IMR-90 (cell line): ENCODE data around the gene POLR2I. TPM values are rescaled to one million over a fixed set of nuclear protein-coding genes. Genes with fewer than 3 reads are reported as not detected.

Source experiments
- ATAC-seq: fragments of 200-7000 bp; cut with Tn5 transposase; 2 replicates; pipeline ENCODE4 v1.9.1; 2020; ENCODE audit warnings: low read depth, mild to moderate bottlenecking, moderate library complexity
- BruUV-seq: library from RNA; stranded (reverse); fragments of 400-500 nt; replicated peaks from 2 replicates; lab custom pipeline; 2021; lab: Mats Ljungman, UMichigan
- CTCF ChIA-PET: fragments of 300-600 bp; formaldehyde crosslinking; extraction: SDS; loops from one replicate; lab custom pipeline; 2021; ENCODE audit warnings: antibody characterized with exemption; lab: Yijun Ruan, JAX
- POLR2A ChIA-PET: fragments of 300-600 bp; sonication (Branson Sonifier 250); formaldehyde crosslinking; loops from one replicate; lab custom pipeline; 2022; ENCODE audit warnings: antibody characterized with exemption; ENCODE audit not compliant: unreplicated experiment; lab: Charles Lee
- DNase-seq: peaks from one replicate; pipeline ENCODE4 v3.0.0; 2013
- H2AFZ ChIP-seq: replicated peaks from 2 replicates; pipeline ENCODE3; 2013; ENCODE audit warnings: low read length, mild to moderate bottlenecking; ENCODE audit not compliant: poor library complexity
- H2AK5ac ChIP-seq: 2 replicates; pipeline ENCODE4 v1.6.1; 2013; ENCODE audit warnings: low read depth, low read length, inconsistent platforms
- H2AK9ac ChIP-seq: replicated peaks from 2 replicates; pipeline ENCODE3; 2013; ENCODE audit warnings: mild to moderate bottlenecking, low read depth, low read length, moderate library complexity; ENCODE audit not compliant: poor library complexity
- H2BK120ac ChIP-seq: 2 replicates; pipeline ENCODE4 v1.6.1; 2013; ENCODE audit warnings: low read depth, low read length, inconsistent platforms
- H2BK15ac ChIP-seq: 3 replicates; pipeline ENCODE4 v1.6.1; 2013; ENCODE audit warnings: low read depth, low read length, inconsistent platforms
- H2BK20ac ChIP-seq: 2 replicates; pipeline ENCODE4 v1.6.1; 2013; ENCODE audit warnings: low read depth, mild to moderate bottlenecking, inconsistent platforms, low read length, moderate library complexity
- H2BK5ac ChIP-seq: 2 replicates; pipeline ENCODE4 v1.6.1; 2013; ENCODE audit warnings: mild to moderate bottlenecking, low read depth, low read length, inconsistent platforms; ENCODE audit not compliant: poor library complexity, severe bottlenecking
- H3K14ac ChIP-seq: replicated peaks from 2 replicates; pipeline ENCODE4 v1.6.1; 2013; ENCODE audit warnings: low read depth, low read length, inconsistent platforms
- H3K18ac ChIP-seq: 2 replicates; pipeline ENCODE4 v1.6.1; 2013; ENCODE audit warnings: low read depth, low read length, control low read depth
- H3K23ac ChIP-seq: 2 replicates; pipeline ENCODE4 v1.6.1; 2013; ENCODE audit warnings: low read depth, low read length, inconsistent platforms
- H3K27ac ChIP-seq: 2 replicates; pipeline ENCODE4 v1.5.1; 2013; ENCODE audit warnings: mild to moderate bottlenecking, control low read depth, low read length; ENCODE audit not compliant: insufficient read depth
- H3K27me3 ChIP-seq: 2 replicates; pipeline ENCODE4 v1.6.1; 2013; ENCODE audit warnings: low read length; ENCODE audit not compliant: control insufficient read depth, insufficient read depth
- H3K36me3 ChIP-seq: 2 replicates; pipeline ENCODE4 v1.6.1; 2013; ENCODE audit warnings: low read length, mixed read lengths; ENCODE audit not compliant: control insufficient read depth, insufficient read depth
- H3K4ac ChIP-seq: 2 replicates; pipeline ENCODE4 v1.6.1; 2013; ENCODE audit warnings: low read depth, low read length, inconsistent platforms
- H3K4me1 ChIP-seq: 2 replicates; pipeline ENCODE4 v1.6.1; 2013; ENCODE audit warnings: low read length, mixed read lengths; ENCODE audit not compliant: control insufficient read depth, insufficient read depth
- H3K4me2 ChIP-seq: 2 replicates; pipeline ENCODE4 v1.6.1; 2013; ENCODE audit warnings: low read depth, mild to moderate bottlenecking, control low read depth, low read length, moderate library complexity
- H3K4me3 ChIP-seq: 2 replicates; pipeline ENCODE4 v1.5.1; 2013; ENCODE audit warnings: low read depth, mild to moderate bottlenecking, control low read depth, low read length, moderate library complexity; ENCODE audit not compliant: insufficient read depth
- H3K56ac ChIP-seq: 2 replicates; pipeline ENCODE4 v1.6.1; 2013; ENCODE audit warnings: low read length, inconsistent platforms; ENCODE audit not compliant: insufficient read depth; ENCODE audit errors: extremely low read depth
- H3K79me1 ChIP-seq, 2 experiments: 2 replicates each; pipeline ENCODE4 v1.6.1; 2013; ENCODE audit warnings: low read length in 2 of 2, inconsistent platforms in 1 of 2, low read depth in 1 of 2
- H3K9ac ChIP-seq: 2 replicates; pipeline ENCODE4 v1.6.1; 2013; ENCODE audit warnings: low read depth, low read length, control low read depth
- H3K9me1 ChIP-seq: 2 replicates; pipeline ENCODE4 v1.6.1; 2013; ENCODE audit warnings: low read length, inconsistent platforms; ENCODE audit not compliant: insufficient read depth
- H3K9me3 ChIP-seq: 2 replicates; pipeline ENCODE4 v1.6.1; 2013; ENCODE audit warnings: low read length; ENCODE audit not compliant: control insufficient read depth, insufficient read depth
- H4K20me1 ChIP-seq: 2 replicates; pipeline ENCODE4 v1.6.1; 2013; ENCODE audit warnings: low read length, inconsistent platforms; ENCODE audit not compliant: insufficient read depth
- H4K5ac ChIP-seq: 2 replicates; pipeline ENCODE4 v1.6.1; 2013; ENCODE audit warnings: mild to moderate bottlenecking, low read depth, low read length, control low read depth
- H4K8ac ChIP-seq, 2 experiments: 2 replicates each; pipeline ENCODE4 v1.6.1; 2013; ENCODE audit warnings: low read depth in 2 of 2, low read length in 2 of 2, control low read depth in 1 of 2, inconsistent platforms in 1 of 2
- H4K91ac ChIP-seq: 2 replicates; pipeline ENCODE4 v1.6.1; 2013; ENCODE audit warnings: low read depth, low read length, inconsistent platforms; ENCODE audit not compliant: insufficient read depth
- BHLHE40 ChIP-seq: fragments of 150-350 bp; IDR thresholded peaks from 2 replicates; pipeline ENCODE4 v1.6.1; 2016; ENCODE audit warnings: mild to moderate bottlenecking, low read depth, low read length
- CTCF ChIP-seq: conservative IDR thresholded peaks from 2 replicates; pipeline ENCODE4 v1.5.1; 2012; ENCODE audit warnings: mild to moderate bottlenecking, low read depth, low read length, improper control_type of control experiment
- FOS ChIP-seq: fragments of 150-350 bp; IDR thresholded peaks from 2 replicates; pipeline ENCODE4 v1.6.1; 2016; ENCODE audit warnings: low read depth, low read length
- MAFK ChIP-seq: IDR thresholded peaks from 2 replicates; pipeline ENCODE4 v1.6.1; 2012; ENCODE audit warnings: low read depth, low read length, improper control_type of control experiment
- MAZ ChIP-seq: IDR thresholded peaks from 2 replicates; pipeline ENCODE4 v1.6.1; 2012; ENCODE audit warnings: low read depth, mild to moderate bottlenecking, low read length, improper control_type of control experiment, moderate library complexity, borderline replicate concordance
- MXI1 ChIP-seq: IDR thresholded peaks from 2 replicates; pipeline ENCODE4 v1.6.1; 2012; ENCODE audit warnings: low read depth, mild to moderate bottlenecking, low read length, moderate library complexity, borderline replicate concordance
- NFE2L2 ChIP-seq: fragments of 150-350 bp; IDR thresholded peaks from 2 replicates; pipeline ENCODE4 v1.6.1; 2016; ENCODE audit warnings: low read depth, mild to moderate bottlenecking, low read length
- POLR2A ChIP-seq: IDR thresholded peaks from 2 replicates; pipeline ENCODE4 v1.6.1; 2012; ENCODE audit warnings: mild to moderate bottlenecking, low read depth, low read length
- RAD21 ChIP-seq: IDR thresholded peaks from 2 replicates; pipeline ENCODE4 v1.6.1; 2012; ENCODE audit warnings: low read length, improper control_type of control experiment
- RCOR1 ChIP-seq: IDR thresholded peaks from 2 replicates; pipeline ENCODE4 v1.6.1; 2012; ENCODE audit warnings: mild to moderate bottlenecking, low read length, improper control_type of control experiment; ENCODE audit not compliant: insufficient replicate concordance
- RFX5 ChIP-seq: IDR thresholded peaks from 2 replicates; pipeline ENCODE4 v1.8.0; 2012; ENCODE audit warnings: low read depth, mild to moderate bottlenecking, low read length, moderate library complexity
- SMC3 ChIP-seq: fragments of 150-350 bp; IDR thresholded peaks from 2 replicates; pipeline ENCODE4 v1.6.1; 2016; ENCODE audit warnings: low read depth, mild to moderate bottlenecking, antibody characterized with exemption, low read length, moderate library complexity
- USF2 ChIP-seq: fragments of 150-350 bp; IDR thresholded peaks from 2 replicates; pipeline ENCODE4 v1.6.1; 2017; ENCODE audit warnings: mild to moderate bottlenecking, antibody characterized with exemption, low read length, low read depth
- WGBS, 2 experiments: methylation state at CpG; one replicate each; pipeline versions ENCODE4 v1.1.5 to v1.1.7; 2013; ENCODE audit warnings: missing lambda C conversion rate in 2 of 2; ENCODE audit not compliant: insufficient read length in 1 of 2; ENCODE audit errors: extremely low coverage in 2 of 2; 5-methylcytosine and 5-hydroxymethylcytosine counted together
- dilution Hi-C: fragments of 300-500 bp; cut with HindIII; formaldehyde crosslinking; loops from one replicate; pipeline ENCODE4 v1.14.3; 2018; ENCODE audit warnings: low sequenced_read_pairs; ENCODE audit not compliant: unreplicated experiment
- in situ Hi-C: fragments of 300-500 bp; cut with MboI; formaldehyde crosslinking; loops from 3 replicates; pipeline ENCODE4 v1.14.3; 2019; ENCODE audit warnings: low sequenced_read_pairs, inconsistent platforms, mixed read lengths
- intact Hi-C: fragments of 100-400 bp; cut with micrococcal nuclease; formaldehyde crosslinking; loops from 2 replicates; pipeline ENCODE4 v1.10.0; 2022
- polyA plus RNA-seq, 3 experiments: library from polyadenylated mRNA; depleted of rRNA; stranded (reverse); fragments of >200 nt; gene quantifications; 2 replicates each; pipeline ENCODE4 v1.2.3, GENCODE V29; 2012; ENCODE audit warnings: low replicate concordance in 1 of 3
- total RNA-seq: library from RNA; depleted of rRNA; stranded (reverse); fragments of >200 nt; gene quantifications from 2 replicates; pipeline ENCODE4 v1.2.3, GENCODE V29; 2012
- TF ChIP-seq, protein P1 (sequence below): fragments of 150-350 bp; IDR thresholded peaks from 2 replicates; pipeline ENCODE4 v1.6.1; 2016; ENCODE audit warnings: low read depth, mild to moderate bottlenecking, low read length, moderate library complexity, borderline replicate concordance

POLR2I gene
- total and polyA plus RNA-seq, 2 of the 4 experiments (the other 2 are of a cell fraction) = 35.8 to 59.7 TPM

DNA sequence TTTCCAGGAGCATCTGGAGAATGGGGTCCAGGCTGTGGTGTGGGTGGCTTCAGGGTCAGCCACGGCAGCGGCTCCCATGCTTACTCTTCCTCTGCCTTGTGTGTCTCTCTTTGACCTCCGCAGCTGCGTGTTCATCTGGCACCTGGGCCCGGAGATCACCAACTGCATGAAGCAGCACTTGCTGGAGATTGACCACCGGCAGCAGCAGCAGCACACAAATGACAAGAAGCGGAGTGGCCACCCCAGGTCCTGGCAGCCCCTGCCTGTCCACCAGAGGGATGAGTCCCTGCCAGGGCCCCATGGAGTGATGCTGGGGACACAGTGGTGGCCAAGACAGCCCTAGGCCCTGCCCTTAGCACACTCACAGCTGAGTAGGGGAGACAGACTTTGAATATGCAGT is 22.1 kb downstream of the POLR2I start:
- Histone ChIP-seq H4K5ac (no peak overlapping the region), H4K8ac (no peak overlapping the region), H2AK5ac (no peak overlapping the region), H3K27me3 (no peaks in the 10 kb centered on the region), H3K18ac (no peak overlapping the region), H3K27ac (no peak overlapping the region), H3K9ac (no peak overlapping the region), H2AK9ac (no peak overlapping the region), H3K23ac (no peak overlapping the region), H3K14ac (no peak overlapping the region), H2BK15ac (no peak overlapping the region), H3K56ac (no peak overlapping the region), H4K91ac (no peak overlapping the region), H3K36me3 (peaks cover 18% of the 10 kb centered on the region), H3K4me3 (no peak overlapping the region), H3K9me3 (no peaks in the 10 kb centered on the region), H3K4ac (no peak overlapping the region), H2BK120ac (no peak overlapping the region), H3K9me1 (0 out of 2 replicates have a peak, but pooled peaks cover 6% of the 10 kb centered on the region), H3K4me1 (no peaks in the 10 kb centered on the region), H2BK20ac (no peak overlapping the region), H4K20me1 (no peaks in the 10 kb centered on the region), H2AFZ (no peak overlapping the region), H2BK5ac (no peak overlapping the region), H3K79me1 (no peaks in the 10 kb centered on the region), H3K4me2 (no peak overlapping the region)
- TF ChIP-seq POLR2A (no peak), USF2 (no peak), MAFK (no peak), FOS (no peak), CTCF (no peak), SMC3 (no peak), RAD21 (no peak), NFE2L2 (no peak), RFX5 (no peak), BHLHE40 (no peak), MXI1 (no peak), MAZ (no peak), RCOR1 (no peak)
- TF ChIP-seq, protein P1, sequence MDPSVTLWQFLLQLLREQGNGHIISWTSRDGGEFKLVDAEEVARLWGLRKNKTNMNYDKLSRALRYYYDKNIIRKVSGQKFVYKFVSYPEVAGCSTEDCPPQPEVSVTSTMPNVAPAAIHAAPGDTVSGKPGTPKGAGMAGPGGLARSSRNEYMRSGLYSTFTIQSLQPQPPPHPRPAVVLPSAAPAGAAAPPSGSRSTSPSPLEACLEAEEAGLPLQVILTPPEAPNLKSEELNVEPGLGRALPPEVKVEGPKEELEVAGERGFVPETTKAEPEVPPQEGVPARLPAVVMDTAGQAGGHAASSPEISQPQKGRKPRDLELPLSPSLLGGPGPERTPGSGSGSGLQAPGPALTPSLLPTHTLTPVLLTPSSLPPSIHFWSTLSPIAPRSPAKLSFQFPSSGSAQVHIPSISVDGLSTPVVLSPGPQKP = no peak
- intact Hi-C loops = no loop called here
- POLR2A ChIA-PET = no interaction called here
- WGBS, 2 experiments = 97% methylated on average over 4 of the region's 7 CpGs; no CpG with 5 or more reads in 1 of the 2 experiments
- dilution Hi-C loops = no loop called here
- in situ Hi-C loops = no loop called here
- CTCF ChIA-PET = no interaction called here
- no TSS peak for BruUV-seq
- ATAC-seq = no peak
- no peak for DNase-seq
